ENCODE measurements around the gene SRD5A1.

DNA sequence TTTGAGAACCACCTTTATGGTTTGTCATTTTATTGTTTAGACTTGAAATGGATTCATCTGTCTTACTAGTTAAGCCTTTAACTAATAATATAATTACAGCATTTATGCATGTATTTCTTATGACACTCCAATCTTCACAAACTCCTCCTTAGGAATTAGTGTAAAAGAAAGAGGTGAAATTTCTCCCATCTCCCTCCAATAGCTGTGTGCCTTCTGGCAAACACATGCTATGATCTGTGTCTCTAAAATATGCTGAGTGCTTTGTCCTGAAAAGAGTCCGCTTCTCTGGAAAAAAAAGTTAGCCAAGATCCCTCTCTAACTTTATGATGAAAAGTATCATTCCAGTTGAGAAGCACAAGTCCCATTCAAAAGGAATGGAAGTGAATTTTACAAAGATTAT, 66.1 kb downstream of the SRD5A1 start:
- no peak for TF ChIP-seq POLR2A (IDR thresholded peaks at IDR 0.05; ENCODE audit: low read length)
- TF ChIP-seq GATA1 (IDR thresholded peaks at IDR 0.05; ENCODE audit: low read depth, low read length) = no peak

Measured in erythroblast (primary cell).